Measurements from ENCODE around the gene VWA5B1.

Gene VWA5B1

DNA sequence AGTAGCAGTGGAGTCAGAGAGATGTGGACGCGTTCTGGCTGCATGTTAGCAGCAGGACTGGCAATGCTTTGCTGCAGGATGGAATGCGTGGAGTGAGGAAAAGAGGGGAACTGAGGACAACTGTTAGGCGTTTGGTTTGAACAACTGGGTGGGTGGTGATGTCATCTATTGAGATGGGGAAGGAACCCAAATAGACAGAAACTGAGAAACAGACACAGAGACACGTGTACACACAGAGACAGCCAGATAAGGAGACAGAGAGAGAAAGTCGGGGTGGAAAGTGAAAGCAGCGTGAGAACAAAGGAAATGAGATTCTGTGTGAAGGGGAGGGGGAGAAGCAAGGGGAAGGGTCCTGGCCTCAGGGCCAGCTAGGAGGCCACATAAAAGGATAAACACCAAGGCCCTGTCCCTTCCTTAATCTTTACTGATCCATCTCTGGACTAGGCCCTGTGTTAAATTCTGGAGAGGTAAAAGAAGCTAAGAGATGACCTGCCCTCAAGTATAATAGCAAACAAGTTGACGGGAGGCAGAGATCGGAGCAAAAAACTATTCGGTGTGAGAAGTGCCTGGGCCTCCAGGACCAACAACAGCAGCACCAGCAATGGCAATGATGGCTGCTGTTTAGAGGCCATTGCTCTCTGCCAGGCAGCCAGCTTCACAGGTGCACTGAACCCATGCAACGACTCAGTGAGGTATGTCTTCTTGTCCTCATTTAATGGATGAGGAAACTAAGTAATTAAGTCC lies 31.6 kb downstream of the VWA5B1 start:
- DNase-seq: peak; percentile 22

- peak; percentile 58 for DNase-seq
These were observed 32.3 kb downstream of the VWA5B1 start for GRCh38 chr1:20322825-20323612.

GRCh38 chr1:20323613-20323920 lies 32.9 kb downstream of the VWA5B1 start:
- no peak for DNase-seq

DNA sequence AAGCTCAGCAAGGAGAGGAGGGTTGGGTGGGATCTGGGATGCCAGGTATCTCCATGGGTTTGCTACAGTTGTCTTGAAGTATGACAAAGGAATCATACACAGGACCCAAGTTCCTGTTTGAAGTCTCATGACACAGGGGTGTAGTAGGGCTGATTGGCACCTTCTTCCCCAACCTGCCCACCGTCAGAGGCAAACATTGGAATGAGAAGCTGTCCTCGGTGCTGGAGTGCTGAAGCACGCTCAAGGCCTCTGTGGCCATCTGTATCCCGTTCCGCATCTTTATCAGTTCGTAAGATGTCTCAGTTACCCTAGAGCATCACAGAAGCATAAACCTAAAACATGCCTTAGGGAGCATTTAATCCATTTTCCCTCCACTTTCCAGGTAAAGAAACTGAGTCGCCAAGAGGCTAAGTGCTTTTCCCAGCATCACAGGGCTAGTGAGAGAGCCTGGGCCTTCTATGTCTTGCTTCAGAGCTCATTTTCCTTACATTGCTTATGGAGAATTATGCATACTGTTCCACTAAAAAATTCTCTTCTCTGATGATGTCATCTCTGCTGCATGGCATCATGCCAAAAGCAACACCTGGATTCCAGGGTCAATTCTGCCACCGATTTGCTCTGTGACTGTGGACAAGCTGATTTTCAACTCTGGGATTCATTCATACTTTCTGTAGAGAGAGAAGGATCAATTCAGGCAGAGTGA lies 34.2 kb downstream of the VWA5B1 start:
- no peak for DNase-seq

- DNase-seq: no peak
These were observed 34.8 kb downstream of the VWA5B1 start for GRCh38 chr1:20325407-20325843.

- no peak for DNase-seq
These were observed 35.3 kb downstream of the VWA5B1 start for GRCh38 chr1:20325844-20326420.

DNA sequence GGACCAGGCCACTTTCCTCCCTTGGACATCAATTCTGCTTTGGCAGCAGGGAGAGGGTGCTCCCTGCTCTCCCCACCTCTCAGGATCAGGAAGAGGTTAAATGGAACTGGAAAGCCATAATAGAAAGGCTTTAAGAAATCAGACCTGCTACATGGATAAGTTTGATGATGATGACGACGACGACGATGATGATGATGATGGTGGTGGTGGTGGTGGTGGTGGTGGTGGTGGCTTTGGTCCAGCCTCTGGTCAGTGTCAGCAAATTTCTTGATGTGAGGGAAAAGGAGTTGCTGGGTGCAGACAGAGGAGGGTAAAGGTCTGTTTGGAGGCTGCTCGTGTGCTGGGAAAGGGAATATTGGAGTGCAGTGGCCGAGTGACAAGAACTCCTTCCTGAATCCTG lies 36.8 kb downstream of the VWA5B1 start:
- no peak for DNase-seq

DNA sequence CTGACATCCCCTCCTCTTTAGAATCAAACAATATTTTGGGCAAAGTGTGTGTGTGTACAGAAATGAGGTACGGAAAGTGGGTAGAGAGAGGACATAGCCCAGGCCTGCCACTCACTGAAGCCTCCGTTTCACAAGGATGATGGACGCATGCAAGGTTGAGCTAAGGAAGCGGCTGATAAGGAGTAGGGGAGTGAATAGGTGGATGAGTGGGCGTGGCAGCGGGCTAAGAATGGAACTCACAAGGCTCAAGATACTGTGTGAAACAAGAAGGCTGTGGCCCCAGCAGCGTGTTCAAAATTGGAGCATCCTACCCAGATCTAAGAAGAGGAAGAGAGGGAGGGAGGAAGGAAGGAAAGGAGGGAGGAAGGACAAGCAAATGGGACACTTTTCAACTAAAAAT lies 37.5 kb downstream of the VWA5B1 start:
- DNase-seq: no peak

- no peak for DNase-seq
These were observed 39.3 kb downstream of the VWA5B1 start for GRCh38 chr1:20329793-20330542.

DNA sequence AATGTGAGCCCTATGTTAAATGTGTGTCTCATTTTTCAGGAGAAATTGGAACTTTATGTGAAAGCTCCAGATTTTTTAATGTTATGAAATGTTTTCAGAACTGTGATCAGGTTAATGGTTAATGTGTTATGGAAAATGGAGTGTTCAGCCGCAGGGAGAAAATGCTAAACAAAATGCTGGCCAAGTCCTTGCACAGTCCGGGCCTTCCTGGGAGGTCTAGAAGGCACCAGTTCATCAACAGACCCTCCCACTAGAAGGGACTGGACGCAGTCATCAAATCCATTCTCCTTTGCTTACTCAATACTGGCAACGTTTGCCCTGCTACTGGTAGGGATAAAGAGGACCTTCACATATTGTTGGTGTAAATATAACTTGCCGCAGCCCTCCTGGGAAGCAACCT lies 43.4 kb downstream of the VWA5B1 start:
- no peak for DNase-seq

GRCh38 chr1:20336105-20336605 lies 45.5 kb downstream of the VWA5B1 start:
- no peak for DNase-seq

GRCh38 chr1:20337581-20337980 lies 46.9 kb downstream of the VWA5B1 start:
- DNase-seq: no peak

DNA sequence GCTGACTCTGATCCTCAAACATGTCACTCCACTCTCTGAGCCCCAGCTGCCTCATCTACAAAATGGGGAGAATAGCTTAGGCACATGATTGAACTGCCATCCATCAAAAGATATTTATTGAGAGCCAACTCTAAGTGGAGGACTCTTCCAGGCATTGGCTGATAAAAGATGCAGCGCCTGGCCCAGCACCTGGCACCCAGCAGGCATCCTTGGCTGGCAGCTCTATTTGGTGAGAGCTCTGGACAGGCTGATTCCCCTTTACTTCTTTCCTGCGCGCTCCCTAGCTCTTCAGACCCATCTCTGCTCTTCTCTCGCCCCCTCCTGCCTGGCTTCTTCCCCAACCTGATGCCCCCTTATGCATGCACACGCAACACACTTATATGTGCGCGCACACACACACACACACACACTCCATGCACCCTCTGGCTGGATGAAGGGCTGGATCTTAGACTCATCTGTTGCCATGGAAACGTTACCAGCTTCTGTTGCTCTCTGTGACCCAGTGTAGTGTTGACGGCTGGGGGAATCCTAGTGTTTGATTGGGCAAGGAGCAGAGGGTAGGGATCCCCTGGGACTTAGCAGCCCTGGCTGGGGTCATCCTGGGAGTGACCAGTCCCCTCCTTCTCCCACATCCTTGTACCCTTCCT lies 49.3 kb downstream of the VWA5B1 start:
- no peak for DNase-seq

DNA sequence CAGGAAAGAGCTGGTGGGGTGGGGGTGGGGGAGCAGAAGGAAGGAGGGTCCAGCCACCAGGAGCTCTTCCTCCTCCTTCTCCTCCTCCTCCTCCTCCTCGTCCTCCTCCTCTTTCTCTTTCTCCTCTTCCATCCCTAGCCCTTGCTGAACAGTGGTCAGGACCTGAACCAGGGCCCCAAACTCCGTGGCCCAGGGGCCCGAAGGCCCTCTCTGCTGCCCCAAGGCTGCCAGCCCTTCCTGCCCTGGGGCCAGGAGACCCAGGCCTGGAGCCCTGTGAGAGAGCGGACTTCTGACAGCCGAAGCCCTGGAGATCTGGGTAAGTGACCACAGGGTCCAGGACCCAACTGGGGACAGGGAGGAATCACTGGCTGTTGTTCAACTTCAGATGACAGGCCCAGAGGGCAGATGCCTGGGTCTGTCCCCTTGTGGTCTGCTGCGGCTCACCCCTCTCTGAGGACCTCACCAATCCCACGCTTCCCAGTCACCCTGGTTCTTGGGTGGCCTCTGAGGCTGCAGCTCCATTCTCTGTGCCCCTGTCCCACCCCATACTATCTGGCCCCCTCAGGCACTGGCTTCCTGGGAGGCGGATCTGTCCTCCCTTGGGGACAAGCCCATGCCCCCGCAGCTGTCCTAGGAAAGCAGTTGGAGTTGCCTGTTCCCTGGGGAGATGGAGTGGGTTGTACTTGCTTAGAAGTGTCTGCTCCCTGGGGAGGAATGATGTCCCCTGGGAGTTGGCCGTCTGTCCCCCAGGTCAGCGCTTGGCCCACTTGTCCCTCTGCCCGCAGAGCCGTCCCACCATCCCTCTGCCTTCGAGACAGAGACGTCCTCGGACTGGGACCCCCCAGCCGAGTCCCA lies 51.8 kb downstream of the VWA5B1 start:
- no peak for DNase-seq

- DNase-seq: no peak
These were observed 52.7 kb downstream of the VWA5B1 start for GRCh38 chr1:20343149-20343937.

- DNase-seq: no peak
These were observed 53.2 kb downstream of the VWA5B1 start for GRCh38 chr1:20343938-20344302.

- no peak for DNase-seq
These were observed 54.1 kb downstream of the VWA5B1 start for GRCh38 chr1:20344738-20345137.

DNA sequence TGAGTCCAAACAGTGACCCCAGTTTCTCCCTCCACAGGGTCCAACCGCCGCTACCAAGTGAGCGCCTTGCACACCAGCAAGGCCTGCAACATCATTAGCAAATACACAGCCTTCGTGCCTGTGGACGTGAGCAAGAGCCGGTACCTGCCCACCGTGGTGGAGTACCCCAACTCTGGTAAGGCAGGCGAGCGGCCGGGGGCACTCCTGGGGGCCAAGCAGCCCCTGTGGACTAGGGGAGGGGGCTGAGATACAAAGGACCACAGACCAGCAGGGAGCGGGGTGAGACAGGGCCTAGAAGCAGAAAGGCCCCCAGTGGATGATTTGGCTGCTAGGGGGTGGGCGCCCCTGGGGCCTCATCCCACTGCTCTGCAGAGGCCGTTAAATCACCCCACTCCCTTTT lies 54.7 kb downstream of the VWA5B1 start:
- DNase-seq: no peak

GRCh38 chr1:20346433-20346832 lies 55.8 kb downstream of the VWA5B1 start:
- DNase-seq: no peak

- no peak for DNase-seq
These were observed 57.0 kb downstream of the VWA5B1 start for GRCh38 chr1:20347699-20348098.
